ENCODE measurements around the gene TRERF1.

Gene TRERF1

GRCh38 chr6:42341221-42341620, 110.5 kb downstream of the TRERF1 start:
- TF ChIP-seq PATZ1 (CRISPR knock-in tag; IDR thresholded peaks at IDR 0.05; ENCODE audit: borderline replicate concordance), result no peak
- TF ChIP-seq BACH2 (CRISPR knock-in tag; IDR thresholded peaks at IDR 0.05; ENCODE audit: borderline replicate concordance), result no peak
- TF ChIP-seq CSDC2 (CRISPR knock-in tag; IDR thresholded peaks at IDR 0.05), result no peak
- TF ChIP-seq ZFP30 (CRISPR knock-in tag; IDR thresholded peaks at IDR 0.05), result no peak
- no peak for TF ChIP-seq ZC3H10 (CRISPR knock-in tag; IDR thresholded peaks at IDR 0.05)
- no peak for TF ChIP-seq GLIS3 (CRISPR knock-in tag; IDR thresholded peaks at IDR 0.05)
- TF ChIP-seq PPARA (CRISPR knock-in tag; IDR thresholded peaks at IDR 0.05; ENCODE audit: borderline replicate concordance), result no peak
- TF ChIP-seq, protein P1, sequence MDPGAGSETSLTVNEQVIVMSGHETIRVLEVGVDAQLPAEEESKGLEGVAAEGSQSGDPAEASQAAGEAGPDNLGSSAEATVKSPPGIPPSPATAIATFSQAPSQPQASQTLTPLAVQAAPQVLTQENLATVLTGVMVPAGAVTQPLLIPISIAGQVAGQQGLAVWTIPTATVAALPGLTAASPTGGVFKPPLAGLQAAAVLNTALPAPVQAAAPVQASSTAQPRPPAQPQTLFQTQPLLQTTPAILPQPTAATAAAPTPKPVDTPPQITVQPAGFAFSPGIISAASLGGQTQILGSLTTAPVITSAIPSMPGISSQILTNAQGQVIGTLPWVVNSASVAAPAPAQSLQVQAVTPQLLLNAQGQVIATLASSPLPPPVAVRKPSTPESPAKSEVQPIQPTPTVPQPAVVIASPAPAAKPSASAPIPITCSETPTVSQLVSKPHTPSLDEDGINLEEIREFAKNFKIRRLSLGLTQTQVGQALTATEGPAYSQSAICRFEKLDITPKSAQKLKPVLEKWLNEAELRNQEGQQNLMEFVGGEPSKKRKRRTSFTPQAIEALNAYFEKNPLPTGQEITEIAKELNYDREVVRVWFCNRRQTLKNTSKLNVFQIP (CRISPR knock-in tag; IDR thresholded peaks at IDR 0.05; ENCODE audit: borderline replicate concordance, low read depth), result no peak
- no peak for TF ChIP-seq TSHZ2 (CRISPR knock-in tag; IDR thresholded peaks at IDR 0.05)
- no peak for ATAC-seq

DNA sequence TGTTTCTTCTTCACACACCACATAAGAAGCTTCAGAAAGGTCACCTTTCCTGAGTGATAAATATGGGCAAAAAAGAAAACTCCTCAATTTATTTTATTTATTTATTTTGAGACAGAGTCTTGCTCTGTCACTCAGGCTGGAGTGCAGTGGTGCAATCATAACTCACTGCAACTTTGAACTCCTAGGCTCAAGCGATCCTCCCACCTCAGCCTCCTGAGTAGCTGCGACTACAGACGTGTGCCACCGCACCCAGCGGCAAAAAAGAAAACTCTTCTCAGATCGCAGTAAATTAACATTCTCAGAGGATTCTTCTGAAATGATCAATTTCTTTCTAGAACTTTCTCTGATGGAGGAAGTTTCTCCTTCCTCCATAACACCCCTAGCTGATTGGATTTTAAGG, 111.2 kb downstream of the TRERF1 start:
- no peak for ATAC-seq
- no peak for TF ChIP-seq ESRRG (CRISPR knock-in tag; IDR thresholded peaks at IDR 0.05)
- no peak for TF ChIP-seq GLIS3 (CRISPR knock-in tag; IDR thresholded peaks at IDR 0.05)
- no peak for TF ChIP-seq RARB (CRISPR knock-in tag; IDR thresholded peaks at IDR 0.05)
- TF ChIP-seq ZFP3 (CRISPR knock-in tag; IDR thresholded peaks at IDR 0.05), result no peak
- no peak for TF ChIP-seq ZFP30 (CRISPR knock-in tag; IDR thresholded peaks at IDR 0.05)
- TF ChIP-seq, protein P2, sequence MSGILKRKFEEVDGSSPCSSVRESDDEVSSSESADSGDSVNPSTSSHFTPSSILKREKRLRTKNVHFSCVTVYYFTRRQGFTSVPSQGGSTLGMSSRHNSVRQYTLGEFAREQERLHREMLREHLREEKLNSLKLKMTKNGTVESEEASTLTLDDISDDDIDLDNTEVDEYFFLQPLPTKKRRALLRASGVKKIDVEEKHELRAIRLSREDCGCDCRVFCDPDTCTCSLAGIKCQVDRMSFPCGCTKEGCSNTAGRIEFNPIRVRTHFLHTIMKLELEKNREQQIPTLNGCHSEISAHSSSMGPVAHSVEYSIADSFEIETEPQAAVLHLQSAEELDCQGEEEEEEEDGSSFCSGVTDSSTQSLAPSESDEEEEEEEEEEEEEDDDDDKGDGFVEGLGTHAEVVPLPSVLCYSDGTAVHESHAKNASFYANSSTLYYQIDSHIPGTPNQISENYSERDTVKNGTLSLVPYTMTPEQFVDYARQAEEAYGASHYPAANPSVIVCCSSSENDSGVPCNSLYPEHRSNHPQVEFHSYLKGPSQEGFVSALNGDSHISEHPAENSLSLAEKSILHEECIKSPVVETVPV (CRISPR knock-in tag; IDR thresholded peaks at IDR 0.05), result no peak
- TF ChIP-seq, protein P1 (CRISPR knock-in tag; IDR thresholded peaks at IDR 0.05; ENCODE audit: borderline replicate concordance, low read depth), result no peak
- TF ChIP-seq ZNF70 (CRISPR knock-in tag; IDR thresholded peaks at IDR 0.05), result no peak

DNA sequence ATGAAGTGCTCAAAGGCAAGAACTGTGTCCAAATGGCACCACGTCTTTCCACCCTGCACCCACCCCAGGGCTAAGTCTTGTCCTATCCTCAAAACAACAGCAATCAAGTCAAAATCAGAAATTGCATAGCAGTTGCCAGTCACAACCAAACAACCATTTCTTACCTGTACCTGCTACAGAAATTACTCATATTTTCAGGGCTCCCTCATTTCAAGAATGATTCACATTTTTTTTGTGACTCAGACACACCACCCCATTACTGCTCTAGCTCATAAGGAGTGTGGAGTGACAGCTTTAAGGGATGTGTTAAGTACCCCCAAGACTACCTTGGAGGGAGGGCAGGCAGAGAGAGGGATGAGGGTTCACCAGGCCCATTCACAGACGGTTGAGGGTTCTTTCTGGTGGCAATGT, 111.7 kb downstream of the TRERF1 start:
- TF ChIP-seq TOX (CRISPR knock-in tag; IDR thresholded peaks at IDR 0.05; ENCODE audit: borderline replicate concordance) (no peak), TSHZ2 (CRISPR knock-in tag; IDR thresholded peaks at IDR 0.05) (no peak), ZNF565 (CRISPR knock-in tag; conservative IDR thresholded peaks at IDR 0.05; ENCODE audit: low read depth) (no peak), PPARA (CRISPR knock-in tag; IDR thresholded peaks at IDR 0.05; ENCODE audit: borderline replicate concordance) (no peak), OSR1 (CRISPR knock-in tag; IDR thresholded peaks at IDR 0.05) (no peak), RARB (CRISPR knock-in tag; IDR thresholded peaks at IDR 0.05) (no peak), SNAI2 (CRISPR knock-in tag; IDR thresholded peaks at IDR 0.05) (no peak), CSDC2 (CRISPR knock-in tag; IDR thresholded peaks at IDR 0.05) (no peak), ARNTL (CRISPR knock-in tag; IDR thresholded peaks at IDR 0.05; ENCODE audit: borderline replicate concordance, low read depth) (no peak), GLIS3 (CRISPR knock-in tag; IDR thresholded peaks at IDR 0.05) (no peak), PATZ1 (CRISPR knock-in tag; IDR thresholded peaks at IDR 0.05; ENCODE audit: borderline replicate concordance) (no peak), TCF4 (CRISPR knock-in tag; IDR thresholded peaks at IDR 0.05; ENCODE audit: borderline replicate concordance) (no peak), ISL1 (CRISPR knock-in tag; IDR thresholded peaks at IDR 0.05) (no peak)
- TF ChIP-seq, protein P2 (CRISPR knock-in tag; IDR thresholded peaks at IDR 0.05), result no peak
- ATAC-seq, result no peak
